HepG2 (cell line): Measurements from ENCODE around the gene STX1B. TPM values are rescaled to one million over a fixed set of nuclear protein-coding genes. Genes with fewer than 3 reads are reported as not detected.

Experiments
- ARID5B ChIP-seq: IDR thresholded peaks from 2 replicates; pipeline ENCODE4 v1.4.0; 2020; ENCODE audit warnings: mild to moderate bottlenecking, missing genetic modification reagents
- ATM ChIP-seq: fragments of 450-650 bp; IDR thresholded peaks from 2 replicates; pipeline ENCODE4 v1.7.1; 2017; ENCODE audit warnings: mild to moderate bottlenecking, borderline replicate concordance
- DR1 ChIP-seq: sonication (generic); formaldehyde crosslinking; IDR thresholded peaks from 2 replicates; pipeline ENCODE4 v1.8.0; 2021; ENCODE audit warnings: mild to moderate bottlenecking, missing genetic modification reagents, inconsistent platforms
- GZF1 ChIP-seq: sonication (generic); formaldehyde crosslinking; IDR thresholded peaks from 2 replicates; pipeline ENCODE4 v1.5.1; 2020; ENCODE audit warnings: mild to moderate bottlenecking, missing genetic modification reagents
- KLF16 ChIP-seq, 2 experiments: sonication (generic) in 1 of 2; formaldehyde crosslinking in 1 of 2; IDR thresholded peaks; 2 replicates each; pipeline versions ENCODE4 v1.6.1 to v1.8.0; 2016 to 2023; ENCODE audit warnings: missing genetic modification reagents in 2 of 2, missing compliant biosample characterization in 1 of 2
- MEIS2 ChIP-seq: sonication (generic); formaldehyde crosslinking; IDR thresholded peaks from 2 replicates; pipeline ENCODE4 v1.9.0; 2021; ENCODE audit warnings: mild to moderate bottlenecking, missing genetic modification reagents
- ONECUT2 ChIP-seq: sonication (generic); formaldehyde crosslinking; IDR thresholded peaks from 2 replicates; pipeline ENCODE4 v1.4.0; 2020; ENCODE audit warnings: missing genetic modification reagents
- RELA ChIP-seq: sonication (generic); formaldehyde crosslinking; IDR thresholded peaks from 2 replicates; pipeline ENCODE4 v1.4.0; 2020; ENCODE audit warnings: missing genetic modification reagents
- SETDB1 ChIP-seq: sonication (generic); formaldehyde crosslinking; IDR thresholded peaks from 2 replicates; pipeline ENCODE4 v1.5.1; 2020; ENCODE audit warnings: missing genetic modification reagents, mild to moderate bottlenecking, borderline replicate concordance
- SNAI1 ChIP-seq: sonication (generic); formaldehyde crosslinking; IDR thresholded peaks from 2 replicates; pipeline ENCODE4 v1.5.0; 2020; ENCODE audit warnings: mild to moderate bottlenecking, missing genetic modification reagents, borderline replicate concordance
- SOX13 ChIP-seq, 3 experiments: fragments of 450-650 bp in 1 of 3; sonication (generic) in 1 of 3; formaldehyde crosslinking in 1 of 3; IDR thresholded peaks in 2 of 3; conservative IDR thresholded peaks in 1 of 3; 2 replicates each; pipeline versions ENCODE4 v1.5.0 to v1.6.1; 2016 to 2020; ENCODE audit warnings: antibody characterized with exemption in 1 of 3, mild to moderate bottlenecking in 1 of 3, missing compliant biosample characterization in 1 of 3, missing genetic modification reagents in 1 of 3, moderate library complexity in 1 of 3
- TBX2 ChIP-seq: sonication (generic); formaldehyde crosslinking; IDR thresholded peaks from 2 replicates; pipeline ENCODE4 v1.5.0; 2020; ENCODE audit warnings: missing genetic modification reagents, mild to moderate bottlenecking, borderline replicate concordance
- ZBTB49 ChIP-seq: sonication (generic); formaldehyde crosslinking; IDR thresholded peaks from 2 replicates; pipeline ENCODE4 v1.4.0; 2020; ENCODE audit warnings: missing genetic modification reagents, borderline replicate concordance
- ZNF34 ChIP-seq: sonication (generic); formaldehyde crosslinking; IDR thresholded peaks from 2 replicates; pipeline ENCODE4 v1.4.0; 2020; ENCODE audit warnings: mild to moderate bottlenecking, missing genetic modification reagents, borderline replicate concordance
- ZNF432 ChIP-seq: sonication (generic); formaldehyde crosslinking; IDR thresholded peaks from 2 replicates; pipeline ENCODE4 v1.5.0; 2020; ENCODE audit warnings: missing genetic modification reagents, mild to moderate bottlenecking, borderline replicate concordance
- ZNF562 ChIP-seq: sonication (generic); formaldehyde crosslinking; IDR thresholded peaks from 2 replicates; pipeline ENCODE4 v1.8.0; 2022; ENCODE audit warnings: missing genetic modification reagents, borderline replicate concordance
- ZNF773 ChIP-seq: sonication (generic); formaldehyde crosslinking; IDR thresholded peaks from 2 replicates; pipeline ENCODE4 v1.4.0; 2020; ENCODE audit warnings: missing genetic modification reagents, borderline replicate concordance
- ZNF776 ChIP-seq: sonication (generic); formaldehyde crosslinking; IDR thresholded peaks from 2 replicates; pipeline ENCODE4 v1.4.0; 2020; ENCODE audit warnings: mild to moderate bottlenecking, missing genetic modification reagents
- polyA plus RNA-seq, 8 experiments: library from polyadenylated mRNA; depleted of rRNA in 3 of 8; stranded (reverse) in 7 of 8; unstranded in 1 of 8; fragments of >200 nt; fragmentation: Illumina TruSeq in 4 of 8; extraction: Trizol in 4 of 8; gene quantifications; 2 replicates each; pipeline versions ENCODE4 v1.2.1 to v1.2.3, GENCODE V29; 2011 to 2016; ENCODE audit warnings: low read depth in 4 of 8, missing spikeins in 1 of 8, mixed read lengths in 1 of 8; ENCODE audit not compliant: insufficient read depth in 1 of 8
- total RNA-seq, 5 experiments: library from RNA; depleted of rRNA; stranded (reverse); fragments of >200 nt; fragmentation: Illumina TruSeq; extraction: Trizol; gene quantifications; 2 replicates each; pipeline ENCODE4 v1.2.3, GENCODE V29; 2016; ENCODE audit warnings: low read depth in 1 of 5
- TF ChIP-seq, protein P1 (sequence below): sonication (generic); formaldehyde crosslinking; conservative IDR thresholded peaks from 2 replicates; pipeline ENCODE4 v1.4.0; 2020; ENCODE audit warnings: missing genetic modification reagents

The STX1B gene
- total and polyA plus RNA-seq, 2 of the 13 experiments (the other 11 are each of a cell fraction or from before 2014, with no cell fraction given): 2.1 to 3.0 TPM

GRCh38 chr16:30996324-30996984 is 14.0 kb downstream of the STX1B start (continued):
- no peak; the same call in 1 of the 2 replicates for TF ChIP-seq SOX13 (IDR thresholded peaks at IDR 0.05)
- peak in 1 of 2 experiments; percentile 36; a peak in 2 of 4 replicates for TF ChIP-seq SOX13 (CRISPR knock-in tag; conservative IDR thresholded peaks at IDR 0.05 in 1 of 2, IDR thresholded peaks at IDR 0.05 in 1 of 2)
- peak; percentile 66 for TF ChIP-seq TBX2 (CRISPR knock-in tag)
- TF ChIP-seq ZNF562 (CRISPR knock-in tag): no peak
- no peak for TF ChIP-seq SNAI1 (CRISPR knock-in tag)
- TF ChIP-seq, protein P1, sequence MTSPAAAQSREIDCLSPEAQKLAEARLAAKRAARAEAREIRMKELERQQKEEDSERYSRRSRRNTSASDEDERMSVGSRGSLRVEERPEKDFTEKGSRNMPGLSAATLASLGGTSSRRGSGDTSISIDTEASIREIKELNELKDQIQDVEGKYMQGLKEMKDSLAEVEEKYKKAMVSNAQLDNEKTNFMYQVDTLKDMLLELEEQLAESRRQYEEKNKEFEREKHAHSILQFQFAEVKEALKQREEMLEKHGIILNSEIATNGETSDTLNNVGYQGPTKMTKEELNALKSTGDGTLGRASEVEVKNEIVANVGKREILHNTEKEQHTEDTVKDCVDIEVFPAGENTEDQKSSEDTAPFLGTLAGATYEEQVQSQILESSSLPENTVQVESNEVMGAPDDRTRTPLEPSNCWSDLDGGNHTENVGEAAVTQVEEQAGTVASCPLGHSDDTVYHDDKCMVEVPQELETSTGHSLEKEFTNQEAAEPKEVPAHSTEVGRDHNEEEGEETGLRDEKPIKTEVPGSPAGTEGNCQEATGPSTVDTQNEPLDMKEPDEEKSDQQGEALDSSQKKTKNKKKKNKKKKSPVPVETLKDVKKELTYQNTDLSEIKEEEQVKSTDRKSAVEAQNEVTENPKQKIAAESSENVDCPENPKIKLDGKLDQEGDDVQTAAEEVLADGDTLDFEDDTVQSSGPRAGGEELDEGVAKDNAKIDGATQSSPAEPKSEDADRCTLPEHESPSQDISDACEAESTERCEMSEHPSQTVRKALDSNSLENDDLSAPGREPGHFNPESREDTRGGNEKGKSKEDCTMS (CRISPR knock-in tag): no peak
- no peak for TF ChIP-seq ATM
- peak in 1 of 2 experiments; percentile 22; a peak in 1 of 4 replicates for TF ChIP-seq KLF16 (CRISPR knock-in tag; IDR thresholded peaks at IDR 0.05)
- TF ChIP-seq MEIS2 (CRISPR knock-in tag): no peak
- TF ChIP-seq ZNF773: no peak
- no peak for TF ChIP-seq ZNF432 (CRISPR knock-in tag)
- peak; percentile 89; the same call in 1 of the 2 replicates for TF ChIP-seq RELA (CRISPR knock-in tag)
- TF ChIP-seq ZNF776 (CRISPR knock-in tag): no peak
- peak; percentile 70 for TF ChIP-seq ARID5B
- TF ChIP-seq SETDB1 (CRISPR knock-in tag): 0 out of 2 replicates have a peak, but pooled peaks have one; percentile 61
- no peak for TF ChIP-seq ZBTB49
- no peak for TF ChIP-seq DR1
- TF ChIP-seq ZNF34 (CRISPR knock-in tag): no peak
- TF ChIP-seq ONECUT2 (CRISPR knock-in tag): no peak
- TF ChIP-seq GZF1: no peak
